GM18861 (cell line): Measurements from ENCODE around the gene CLTRN.
"Not testable (repeated sequence)": the region's sequence is repeated elsewhere in the genome, so short reads cannot be mapped to it uniquely, and the experiment has no call there.

Experiments used
- ATAC-seq: cut with Tn5 transposase; IDR thresholded peaks from one replicate; pipeline ENCODE4 v1.9.1; 2021; ENCODE audit not compliant: unreplicated experiment

CLTRN gene

DNA sequence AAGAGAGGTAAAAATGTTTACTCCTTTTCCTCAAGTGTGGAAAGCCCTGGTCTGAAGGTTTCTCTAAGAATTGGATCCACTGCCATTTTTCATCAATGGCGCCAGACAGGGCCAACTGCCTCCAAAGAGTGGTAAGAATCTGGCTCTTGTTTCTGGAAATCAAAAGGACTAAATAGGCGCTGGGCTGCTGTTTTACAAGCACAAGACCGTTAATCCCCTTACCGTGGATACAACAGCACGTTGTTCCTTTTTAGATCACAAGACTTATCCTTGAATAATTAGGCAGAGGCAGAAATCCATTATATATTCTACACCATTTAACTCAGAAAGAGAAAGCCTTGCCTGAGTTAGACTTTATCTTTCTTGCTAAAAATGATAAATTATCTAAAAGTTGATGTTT, 10.6 kb downstream of the CLTRN start:
- ATAC-seq = no peak

DNA sequence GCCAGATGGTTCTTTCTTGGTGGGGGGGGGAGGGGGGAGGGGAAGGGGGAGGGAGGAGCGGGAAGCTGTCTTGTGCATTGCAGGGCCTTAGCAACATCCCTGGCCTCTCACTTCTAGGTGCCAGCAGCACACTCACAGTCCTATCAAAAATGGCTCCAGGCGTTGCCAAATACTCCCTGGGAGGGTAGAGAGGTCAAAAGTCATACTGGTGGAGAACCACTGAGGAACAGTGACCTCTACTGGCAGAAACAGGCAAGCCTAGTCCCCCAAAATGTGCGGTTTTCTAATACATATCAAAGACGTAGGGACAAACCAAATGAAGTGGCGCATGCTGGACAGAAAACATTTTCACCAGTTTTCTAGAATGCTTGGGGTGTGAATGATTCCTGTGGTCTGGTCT, 17.1 kb downstream of the CLTRN start:
- not testable (repeated sequence) for ATAC-seq

DNA sequence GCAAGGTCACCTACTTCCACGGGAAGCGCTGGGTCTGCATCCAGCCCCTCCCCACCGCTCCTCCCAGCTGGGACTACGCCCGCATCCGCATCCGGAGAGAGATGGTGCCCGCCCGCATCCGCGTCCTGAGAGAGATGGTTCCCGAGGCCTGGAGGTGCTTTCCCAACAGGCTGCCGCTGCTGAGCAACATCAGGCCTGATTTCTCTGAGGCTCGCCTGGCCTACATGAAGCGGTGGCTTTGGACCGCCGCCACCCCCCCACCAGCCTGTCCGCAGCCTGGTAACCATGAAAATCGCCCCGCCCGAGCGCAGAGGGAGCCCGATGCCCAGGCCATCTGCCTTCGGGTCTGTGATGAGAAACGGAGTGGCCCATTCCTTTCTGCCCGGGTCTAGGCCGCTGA, 18.1 kb downstream of the CLTRN start:
- no peak for ATAC-seq

DNA sequence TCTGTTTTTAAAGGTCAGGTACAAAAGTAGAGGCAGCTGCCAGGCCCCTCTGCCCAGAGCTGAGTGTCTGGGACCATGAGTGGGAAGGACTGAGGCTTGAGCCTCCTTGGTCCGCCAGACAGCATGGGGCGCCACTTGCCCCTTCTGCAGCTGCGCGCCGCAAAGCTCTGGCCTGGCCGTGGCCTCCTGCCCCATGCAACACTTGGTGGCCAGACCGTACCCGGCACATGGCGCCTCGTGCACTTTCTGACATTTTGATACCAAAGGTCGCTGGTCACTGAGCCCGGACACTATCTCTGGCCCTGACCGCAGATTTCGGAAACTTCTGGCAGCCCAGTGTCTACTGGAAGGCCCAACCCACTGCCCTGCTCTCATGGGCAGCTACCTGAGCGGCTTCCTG, 18.6 kb downstream of the CLTRN start:
- ATAC-seq = no peak

DNA sequence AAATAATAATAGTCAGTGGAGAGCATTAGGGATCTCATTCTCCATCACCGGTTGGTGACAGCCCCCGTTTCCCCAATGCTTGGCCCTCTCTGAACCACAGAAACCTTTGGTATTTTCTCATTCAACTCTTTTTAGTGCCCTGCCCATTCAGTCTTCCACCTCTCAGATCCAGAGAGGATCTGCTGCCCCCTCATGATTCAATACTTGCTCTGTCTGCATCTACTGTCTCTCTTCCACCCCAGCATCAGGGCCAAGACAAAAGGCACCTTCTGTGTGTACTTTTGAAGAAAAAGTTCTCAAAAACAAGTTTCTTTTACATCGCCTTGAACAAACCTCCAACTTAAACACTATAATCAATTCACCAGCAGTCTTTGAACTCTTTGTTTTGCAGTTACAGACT, 19.3 kb downstream of the CLTRN start:
- ATAC-seq = no peak

DNA sequence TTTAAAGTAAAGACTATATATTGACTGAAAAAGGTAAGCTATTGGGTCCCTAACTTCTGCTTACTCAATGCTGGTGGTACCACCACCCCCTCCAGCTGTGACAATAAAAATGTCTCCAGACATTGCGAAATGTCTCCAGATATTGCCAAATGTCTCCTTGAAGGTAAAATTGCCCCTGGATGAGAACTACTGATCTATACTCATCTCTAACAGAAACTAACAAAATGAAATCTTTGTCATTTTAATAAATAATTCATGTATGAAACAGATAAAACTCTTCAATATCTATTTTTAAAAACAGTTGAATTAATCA, 20.1 kb downstream of the CLTRN start:
- no peak for ATAC-seq

DNA sequence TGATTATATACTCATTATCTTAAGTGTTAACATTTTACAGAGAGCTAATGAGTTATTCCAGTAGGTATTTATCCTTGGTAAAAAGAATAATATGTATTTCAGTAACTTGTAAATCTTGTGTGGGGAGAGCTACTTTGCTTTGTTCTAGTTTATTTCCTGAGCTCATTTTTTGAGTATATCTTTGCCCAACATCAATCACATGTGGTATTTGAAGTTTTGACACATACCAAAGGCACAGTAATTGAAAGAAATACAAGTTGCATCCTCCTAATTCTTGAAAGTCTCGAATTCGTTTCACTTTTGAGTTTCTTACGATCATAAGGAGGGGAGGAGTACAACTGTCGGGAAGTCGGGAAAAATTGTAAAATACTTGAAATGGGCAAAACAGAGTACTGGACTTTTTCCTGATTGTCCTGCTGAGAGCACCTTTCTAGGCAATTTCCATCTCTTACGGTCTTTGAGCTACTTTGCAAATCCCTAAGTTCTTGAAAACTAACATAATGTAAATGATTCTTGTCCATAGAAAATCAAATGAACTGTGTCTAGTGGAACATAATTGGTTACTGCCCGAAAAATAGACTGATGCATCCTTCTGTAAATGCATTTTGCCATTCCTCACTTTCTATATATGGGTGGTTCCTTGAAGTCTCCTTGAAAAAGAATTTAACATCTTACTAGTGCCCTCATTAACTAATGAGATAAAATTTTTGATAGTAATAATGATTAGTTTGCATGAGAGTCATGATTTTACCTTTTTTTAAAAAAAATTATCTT, 20.6 kb downstream of the CLTRN start:
- no peak for ATAC-seq

DNA sequence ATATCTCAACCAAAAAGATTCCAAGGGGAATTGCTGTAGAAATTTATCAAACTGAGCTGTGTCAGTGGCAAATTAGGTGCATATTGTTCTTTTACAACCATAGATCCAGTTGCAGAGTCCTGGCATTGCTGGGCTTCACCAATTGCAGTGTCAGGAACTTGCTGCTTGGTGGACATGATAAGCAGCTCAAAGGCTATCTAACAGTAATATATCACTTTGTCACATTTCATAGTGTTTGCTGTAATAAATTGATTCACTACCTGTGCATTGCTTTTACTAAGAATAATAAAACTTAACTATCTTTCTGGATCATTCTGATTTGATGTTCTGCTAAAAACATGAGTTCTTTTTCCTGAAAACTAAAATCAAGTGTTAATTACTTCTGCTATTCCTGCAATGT, 33.0 kb downstream of the CLTRN start:
- no peak for ATAC-seq

DNA sequence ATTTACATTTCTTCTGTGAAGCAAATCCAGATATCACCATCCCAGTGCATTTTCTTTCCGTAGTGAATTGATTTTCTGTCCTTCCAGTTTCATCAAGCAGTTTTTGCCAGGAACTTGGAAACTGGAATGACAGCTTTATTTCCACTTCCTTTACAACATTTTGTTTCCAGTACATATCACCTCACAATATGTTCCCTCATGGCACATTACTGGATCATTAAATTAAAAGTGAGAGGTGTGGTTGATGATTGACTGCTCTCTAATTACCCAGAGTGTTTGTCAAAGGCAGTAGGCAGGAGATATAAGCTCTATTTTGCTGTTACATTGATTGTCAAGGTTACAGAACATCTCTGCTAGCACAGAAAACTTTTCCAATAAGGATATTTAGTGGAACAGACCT, 41.6 kb downstream of the CLTRN start:
- ATAC-seq = no peak

DNA sequence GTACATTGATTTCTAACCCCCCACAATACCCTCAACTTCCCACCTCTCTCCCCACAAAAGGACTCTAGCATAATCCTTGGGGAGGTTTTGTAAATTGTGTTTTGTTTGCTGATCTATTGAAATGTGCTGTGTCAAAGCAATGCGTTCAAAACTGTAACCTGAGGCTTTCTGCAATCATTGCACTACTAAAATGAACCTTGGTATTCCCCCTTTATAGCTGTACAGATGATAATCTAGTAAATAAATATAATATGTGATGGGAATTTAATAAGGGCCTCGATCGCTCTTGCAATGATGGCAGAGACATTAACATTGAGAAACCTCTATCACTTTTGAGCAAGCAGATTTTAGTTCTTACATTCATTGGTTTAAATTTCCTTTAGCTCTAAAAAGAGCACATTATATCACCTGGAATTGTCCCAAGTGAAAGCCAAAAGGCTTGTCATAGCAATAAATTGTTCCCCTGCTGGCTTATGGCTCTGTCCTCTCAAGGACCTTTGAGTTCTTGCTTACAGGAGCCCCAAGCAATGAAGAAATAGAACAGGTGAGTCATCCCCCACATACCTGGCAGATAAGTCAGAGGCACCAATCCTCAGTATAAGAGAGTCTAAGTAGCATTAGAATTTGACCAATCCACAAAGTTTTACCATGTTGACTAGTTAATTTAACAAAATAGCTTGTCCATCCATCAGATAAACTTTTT, 45.4 kb downstream of the CLTRN start:
- ATAC-seq = no peak

DNA sequence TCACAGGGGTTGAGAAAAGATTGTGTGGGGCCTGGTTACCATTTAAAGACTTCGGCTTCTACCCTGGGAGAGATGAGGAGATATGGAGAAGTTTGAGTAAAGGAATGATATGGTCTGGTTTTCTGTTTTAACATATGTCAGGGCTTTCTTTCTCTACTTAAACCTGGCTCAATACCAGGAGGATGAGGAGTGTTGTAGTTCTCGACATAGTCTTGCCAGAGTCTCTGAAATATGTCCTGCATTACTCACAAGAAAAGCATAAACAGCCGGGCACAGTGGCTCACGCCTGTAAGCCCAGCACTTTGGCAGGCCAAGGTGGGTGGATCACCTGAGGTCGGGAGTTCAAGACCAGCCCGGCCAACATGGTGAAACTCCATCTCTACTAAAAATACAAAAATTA, 47.5 kb downstream of the CLTRN start:
- no peak for ATAC-seq

DNA sequence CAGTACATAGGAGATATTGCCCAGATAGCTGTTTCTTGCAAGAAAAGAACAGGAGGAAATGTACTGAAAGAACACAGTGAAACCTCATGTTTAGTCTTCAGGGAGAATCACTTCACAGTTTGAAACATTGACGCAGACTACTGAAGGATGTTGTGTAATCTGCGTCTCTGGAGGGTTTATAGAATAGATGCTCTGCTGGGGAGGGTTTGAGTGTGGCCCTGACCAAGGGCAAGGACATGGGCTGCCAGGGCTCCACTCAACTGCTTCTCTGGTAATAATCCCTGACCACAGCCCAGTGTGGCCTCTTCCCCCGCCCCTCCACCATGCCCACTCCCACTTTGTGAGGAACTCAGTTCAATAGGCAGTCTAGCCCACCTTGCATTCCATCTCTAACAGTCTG, 48.1 kb downstream of the CLTRN start:
- no peak for ATAC-seq

DNA sequence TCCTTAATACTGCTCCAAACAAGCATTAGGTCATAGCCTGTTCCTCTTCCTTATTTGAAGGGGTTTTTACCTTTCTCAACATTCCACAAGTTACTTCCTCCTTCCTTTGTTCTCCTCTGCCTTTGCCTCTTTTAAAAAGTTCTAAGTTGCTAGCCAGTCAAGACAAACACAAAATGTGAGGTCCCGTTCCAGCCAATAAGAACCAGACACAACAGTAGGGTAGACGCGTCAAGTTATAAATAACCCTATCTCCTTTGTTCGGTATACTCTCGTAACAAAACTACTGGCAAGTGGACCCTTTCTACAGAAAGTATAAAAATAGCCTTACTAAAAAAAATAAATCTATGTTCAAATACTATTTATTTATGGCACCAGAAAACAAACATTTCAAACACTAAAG, 57.5 kb downstream of the CLTRN start:
- ATAC-seq = no peak

DNA sequence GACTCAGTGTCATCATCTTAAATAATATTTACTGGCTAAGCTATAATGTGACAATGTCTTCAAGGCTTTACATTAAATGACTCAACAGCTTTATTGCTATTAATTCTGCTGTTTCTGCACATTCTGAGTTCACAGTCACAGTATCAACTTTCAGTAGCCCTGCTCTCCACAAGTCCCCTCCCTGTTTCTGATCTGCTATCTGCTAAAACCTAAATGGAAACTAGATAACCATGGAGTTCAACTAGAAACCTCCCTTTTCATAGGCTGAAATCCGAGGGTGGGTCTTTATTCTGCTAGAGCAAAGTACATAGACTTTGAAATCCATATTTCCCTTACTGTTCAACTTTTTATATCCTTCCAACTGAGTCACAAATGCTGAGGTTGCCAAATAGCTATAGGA, 58.5 kb downstream of the CLTRN start:
- no peak for ATAC-seq

DNA sequence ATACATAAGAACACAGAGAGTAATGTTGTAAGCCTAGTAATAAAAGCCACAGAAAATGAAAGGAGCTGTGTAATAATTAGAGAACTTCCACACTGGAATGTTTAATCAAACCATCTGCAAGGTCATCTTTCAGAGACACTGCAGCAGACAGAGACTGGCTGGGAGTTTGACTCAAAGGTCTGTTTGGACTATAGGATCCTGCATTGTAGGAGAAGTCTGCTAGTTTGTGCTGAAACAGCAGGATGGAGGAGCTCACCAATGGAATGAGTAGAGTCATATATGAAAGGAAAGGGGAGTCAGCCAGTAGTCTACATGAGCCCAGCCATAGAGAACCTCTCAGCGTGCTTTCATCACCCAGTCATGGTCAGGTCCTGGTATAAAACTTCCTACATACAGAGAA, 59.4 kb downstream of the CLTRN start:
- ATAC-seq = no peak

DNA sequence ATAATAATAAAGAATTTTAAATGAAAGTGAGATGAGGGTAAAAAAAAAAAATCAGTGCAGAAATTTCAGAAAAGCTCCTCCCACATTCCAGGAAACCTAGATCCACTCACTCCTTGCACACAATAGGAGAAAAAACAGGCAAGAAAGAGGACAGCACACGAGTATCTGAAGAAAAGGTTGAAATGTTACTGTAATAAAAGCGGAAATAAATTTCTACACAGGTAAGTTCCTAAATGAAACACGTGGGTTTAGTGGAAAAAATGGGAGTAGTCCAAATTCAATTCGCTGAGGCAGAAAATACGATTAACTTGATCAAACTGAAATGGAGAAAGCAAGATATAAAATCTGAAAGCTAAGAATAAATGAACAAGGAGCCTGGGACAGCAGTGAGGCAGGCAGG, 61.8 kb downstream of the CLTRN start:
- no peak for ATAC-seq

DNA sequence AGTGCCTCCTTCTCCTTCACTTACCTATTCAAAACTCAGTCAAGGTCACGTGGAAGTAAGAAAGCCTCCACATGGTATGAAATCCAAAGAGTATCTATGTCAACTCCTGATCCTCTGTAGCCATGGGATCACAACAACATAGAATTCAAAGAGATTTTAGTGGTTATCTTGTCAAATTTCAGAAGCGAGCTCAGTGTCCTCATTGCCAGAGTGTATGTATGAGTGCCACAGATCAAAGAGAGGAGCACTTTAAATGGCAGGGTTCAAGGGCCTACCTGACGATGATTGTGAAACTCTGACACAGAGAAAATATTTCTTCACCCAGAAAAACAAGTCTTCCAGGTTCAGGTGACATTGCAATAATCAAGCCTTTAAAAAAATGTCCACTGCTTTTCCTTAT, 62.7 kb downstream of the CLTRN start:
- ATAC-seq = no peak

DNA sequence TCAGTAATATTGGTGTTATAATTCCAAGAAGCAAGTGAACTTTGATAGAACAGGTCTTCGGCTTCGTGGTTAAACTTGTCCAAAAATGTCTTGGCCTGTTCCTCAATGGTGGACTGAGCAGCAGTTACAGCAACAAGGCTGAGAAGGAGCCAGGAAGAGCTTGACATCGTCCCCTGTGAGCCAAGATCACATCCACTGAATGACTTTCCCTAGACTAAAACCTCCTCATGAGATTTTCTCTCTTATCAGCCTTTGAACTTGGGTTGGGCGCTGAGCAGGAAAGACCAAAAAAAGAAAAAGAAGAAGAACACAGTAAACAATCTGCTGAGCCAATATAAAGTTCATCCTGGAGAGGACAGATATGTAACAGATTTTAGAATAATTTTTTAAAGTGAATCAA, 63.9 kb downstream of the CLTRN start, which contains the start of gene ACE2:
Gene ACE2 (minus strand): TSS at position 216 of the 400 bp plus-strand sequence. CDS start 49 bp downstream, at position 167.
- ATAC-seq = no peak

DNA sequence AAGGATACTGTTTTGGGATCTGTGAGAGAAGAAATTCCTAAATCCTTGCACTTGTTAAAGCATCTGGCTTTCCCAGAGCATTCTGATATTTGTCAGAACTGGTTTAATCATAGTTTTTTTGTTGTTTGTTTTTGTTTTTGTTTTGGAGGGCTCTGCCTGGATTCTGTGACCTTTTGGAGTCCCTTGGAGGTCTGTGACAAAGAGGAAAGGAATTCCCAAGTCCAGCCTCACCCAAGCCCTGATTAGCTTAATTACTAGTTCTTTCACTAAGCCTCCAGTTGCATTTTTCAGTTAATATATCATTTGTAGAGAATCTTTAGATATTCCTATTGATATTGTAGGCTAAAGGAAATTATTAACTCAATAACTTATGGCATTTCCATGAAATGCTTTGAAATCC, 64.6 kb downstream of the CLTRN start:
- no peak for ATAC-seq

DNA sequence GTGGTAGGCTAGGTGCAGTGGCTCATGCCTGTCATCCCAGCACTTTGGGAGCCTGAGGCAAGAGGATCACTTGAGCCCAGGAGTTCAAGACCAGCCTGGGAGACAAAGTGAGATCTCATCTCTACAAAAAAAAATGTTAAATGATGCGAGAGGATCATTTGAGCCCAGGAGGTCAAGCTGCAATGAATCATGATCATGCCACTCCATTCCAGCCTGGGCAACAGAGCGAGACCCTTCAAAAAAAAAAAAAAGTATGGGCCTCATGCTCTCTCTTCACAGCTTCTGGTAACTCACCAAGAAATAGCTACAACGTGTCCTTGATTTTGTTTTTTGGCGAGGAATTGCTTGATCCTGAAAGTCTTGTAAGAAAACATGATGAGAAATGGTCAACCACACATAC, 65.1 kb downstream of the CLTRN start:
- no peak for ATAC-seq

DNA sequence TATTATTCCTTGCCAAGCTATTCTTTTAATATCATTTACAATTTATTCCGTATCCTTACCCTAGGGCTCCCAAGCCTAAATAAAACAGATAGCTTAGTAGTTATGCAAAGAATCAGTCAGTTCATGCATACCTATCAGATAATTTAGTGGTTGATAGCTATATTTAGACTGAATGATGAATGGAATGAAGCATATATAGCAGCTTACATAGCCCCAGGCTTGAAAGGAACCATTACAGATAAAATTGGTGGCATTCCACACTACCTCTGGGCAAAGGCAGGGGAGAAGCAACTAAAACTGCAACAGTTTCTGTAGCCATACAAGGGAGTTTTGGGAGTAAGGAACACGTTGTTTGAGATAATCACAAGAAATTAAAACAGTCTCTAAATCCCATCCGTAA, 66.6 kb downstream of the CLTRN start:
- ATAC-seq = no peak

DNA sequence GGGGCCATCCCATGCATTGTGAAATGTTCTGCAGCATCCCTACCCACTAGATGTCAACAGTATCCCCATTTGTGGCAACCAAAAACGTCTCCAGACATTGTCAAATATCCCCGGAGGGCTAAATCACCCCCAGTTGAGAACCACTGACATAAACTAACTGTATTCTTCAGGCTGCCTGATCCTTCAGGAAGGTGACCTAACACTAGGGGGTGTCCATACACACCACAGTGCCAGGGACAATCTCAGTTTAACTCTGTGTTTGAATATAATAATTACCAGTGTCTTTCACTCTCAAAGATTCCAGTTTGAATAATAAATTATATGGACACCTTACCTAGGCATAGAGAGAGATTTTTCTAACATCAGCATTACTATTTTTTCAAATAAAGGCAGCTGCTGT, 70.2 kb downstream of the CLTRN start:
- ATAC-seq = no peak
